Stimulated activated CD8-positive, alpha-beta memory T cell treated with anti-CD3 and anti-CD28 coated beads, Interleukin-15, amount 100 ng/mL, for 48 hours (primary cell): ENCODE data around the gene FRMD1.

Experiments
- DNase-seq, 2 donors: peaks; one replicate each; pipeline ENCODE4 v3.0.0-alpha.2; 2020; ENCODE audit warnings: low read depth in 2 of 2

The FRMD1 gene

DNA sequence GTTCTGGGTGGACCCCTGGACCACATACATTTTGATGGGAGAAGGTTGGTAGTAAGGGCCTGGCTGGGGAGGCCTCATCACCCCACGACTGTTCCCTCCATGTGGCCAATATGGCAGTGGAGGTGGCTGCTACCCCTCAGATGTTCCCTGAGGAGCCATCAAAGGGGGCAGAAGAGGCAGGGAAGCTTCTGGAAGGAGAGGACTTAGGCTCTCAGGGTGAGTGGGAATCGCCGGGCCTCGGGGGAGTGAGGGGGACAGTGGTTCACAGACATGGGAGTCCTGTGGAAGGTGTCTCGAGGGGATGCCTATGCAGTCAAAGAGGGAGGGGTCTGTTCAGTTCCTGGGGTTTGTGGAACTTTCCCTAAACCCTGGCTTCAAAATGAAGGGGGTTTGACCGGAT, 32.9 kb upstream of the FRMD1 start:
- no peak for DNase-seq

DNA sequence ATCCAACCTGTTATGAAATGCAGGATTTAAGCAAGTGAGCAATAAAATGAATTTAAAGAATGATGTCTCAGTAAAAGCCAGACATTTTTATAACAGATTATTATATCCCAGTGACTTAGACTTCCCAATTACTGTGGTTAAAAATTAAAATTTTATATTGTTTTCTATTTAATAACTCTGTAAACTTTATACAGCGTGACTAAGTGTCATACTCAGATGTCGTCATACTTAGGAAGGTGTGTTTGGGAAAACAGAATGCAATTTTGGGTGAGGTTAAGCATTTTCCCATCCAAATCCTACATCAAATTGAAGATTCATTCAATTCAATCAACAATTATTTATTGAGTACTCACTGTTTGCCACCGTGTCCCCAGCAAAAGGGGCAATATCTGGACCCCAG, 31.4 kb upstream of the FRMD1 start:
- no peak for DNase-seq

DNA sequence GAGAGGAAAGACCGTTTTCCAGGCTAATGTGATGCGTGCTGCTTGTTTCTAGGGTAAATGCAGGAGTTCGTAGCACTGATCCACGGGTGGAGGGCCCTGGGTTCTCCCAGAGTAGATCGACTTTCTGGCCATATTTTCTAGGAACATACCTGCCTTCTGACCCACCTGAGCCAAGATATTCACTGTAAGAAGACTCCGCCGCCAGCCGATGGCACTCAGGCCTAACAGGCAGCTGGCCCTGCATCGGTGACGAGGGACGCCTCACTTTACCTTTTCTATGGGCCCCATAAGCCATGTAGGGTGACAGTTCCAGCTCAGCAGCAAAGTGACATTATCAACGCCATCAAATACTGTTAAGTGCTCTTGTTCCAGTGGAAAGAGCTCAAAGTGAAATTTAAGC, 30.2 kb upstream of the FRMD1 start:
- no peak for DNase-seq

GRCh38 chr6:168107191-168107983, 28.4 kb upstream of the FRMD1 start:
- DNase-seq = no peak

- no peak for DNase-seq
Observed at GRCh38 chr6:168106633-168107005, 27.6 kb upstream of the FRMD1 start.

DNA sequence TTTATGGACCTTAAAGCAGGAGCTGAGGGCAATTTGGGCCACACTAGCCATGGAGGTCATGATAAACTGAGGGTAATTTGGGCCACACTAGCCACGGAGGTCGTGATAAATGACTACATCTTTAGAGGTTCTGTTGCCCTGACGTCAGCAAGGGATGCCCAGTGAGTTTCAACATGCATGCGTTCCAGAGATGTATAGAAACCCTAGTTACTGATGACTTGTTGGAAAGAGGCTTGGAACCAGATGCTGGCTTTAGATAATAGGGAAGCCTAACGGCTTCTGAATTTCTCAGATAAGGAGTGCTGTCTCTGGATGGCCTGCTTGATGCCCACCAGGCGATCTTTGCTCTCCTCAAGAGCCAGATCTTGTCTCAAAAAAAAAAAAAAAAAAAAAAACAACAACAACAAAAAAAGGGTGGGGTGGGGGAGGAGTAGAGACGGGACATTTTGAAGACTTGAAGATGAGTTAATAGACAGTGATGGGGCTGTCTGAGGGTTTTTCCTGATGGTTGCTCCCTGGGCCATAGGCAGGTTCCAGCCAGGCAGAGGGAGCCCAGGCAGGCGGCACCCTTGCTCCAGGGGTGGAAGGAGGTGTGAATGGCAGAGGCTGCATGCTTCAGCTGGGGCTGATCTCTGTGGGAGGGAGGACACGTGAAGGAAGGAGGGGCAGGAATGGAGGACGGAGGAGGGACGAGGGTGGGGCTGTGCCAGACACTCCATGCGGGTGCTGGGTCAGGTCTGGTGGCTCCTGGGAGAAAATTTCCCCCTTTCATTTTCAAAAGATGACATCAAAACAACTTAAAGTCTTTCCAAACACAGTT, 27.0 kb upstream of the FRMD1 start:
- no peak for DNase-seq

GRCh38 chr6:168104636-168105035, 25.6 kb upstream of the FRMD1 start:
- no peak for DNase-seq

DNA sequence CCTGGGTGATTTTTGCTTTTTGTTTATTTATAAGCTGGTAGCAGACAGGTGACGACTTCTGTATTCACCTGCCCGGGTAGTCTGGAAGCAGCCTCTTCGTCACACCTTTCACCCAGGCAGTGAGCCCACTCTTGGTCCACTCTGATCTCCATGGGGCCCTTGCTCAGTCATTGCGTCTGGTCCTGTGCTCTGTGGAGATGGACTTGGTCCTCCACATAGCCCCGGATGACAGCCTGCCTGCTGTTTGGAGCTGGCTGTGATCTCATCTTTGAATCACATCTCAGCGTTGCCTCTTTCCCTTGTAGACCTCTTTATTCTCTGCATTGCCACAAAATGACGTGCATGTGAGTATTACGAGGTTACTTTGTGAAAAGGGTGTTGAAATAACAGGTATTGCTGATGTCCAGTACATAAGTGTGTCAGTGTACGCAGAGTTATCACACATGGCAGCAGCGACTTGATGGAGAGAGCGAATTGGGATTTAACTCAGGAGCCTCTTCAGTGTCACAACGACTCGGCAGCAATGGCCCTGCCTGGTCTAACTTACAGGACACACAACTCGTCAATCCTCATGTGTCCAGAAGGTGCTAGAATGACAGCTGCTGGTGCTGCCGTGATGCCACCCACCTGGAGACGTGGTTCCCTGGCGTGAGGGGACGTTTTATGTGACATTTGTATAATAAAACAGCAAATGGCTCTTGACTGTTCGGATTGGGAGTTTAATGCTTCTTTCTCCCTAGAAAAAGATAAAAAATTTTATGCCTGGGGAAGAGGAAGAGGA, 24.2 kb upstream of the FRMD1 start:
- no peak for DNase-seq

DNA sequence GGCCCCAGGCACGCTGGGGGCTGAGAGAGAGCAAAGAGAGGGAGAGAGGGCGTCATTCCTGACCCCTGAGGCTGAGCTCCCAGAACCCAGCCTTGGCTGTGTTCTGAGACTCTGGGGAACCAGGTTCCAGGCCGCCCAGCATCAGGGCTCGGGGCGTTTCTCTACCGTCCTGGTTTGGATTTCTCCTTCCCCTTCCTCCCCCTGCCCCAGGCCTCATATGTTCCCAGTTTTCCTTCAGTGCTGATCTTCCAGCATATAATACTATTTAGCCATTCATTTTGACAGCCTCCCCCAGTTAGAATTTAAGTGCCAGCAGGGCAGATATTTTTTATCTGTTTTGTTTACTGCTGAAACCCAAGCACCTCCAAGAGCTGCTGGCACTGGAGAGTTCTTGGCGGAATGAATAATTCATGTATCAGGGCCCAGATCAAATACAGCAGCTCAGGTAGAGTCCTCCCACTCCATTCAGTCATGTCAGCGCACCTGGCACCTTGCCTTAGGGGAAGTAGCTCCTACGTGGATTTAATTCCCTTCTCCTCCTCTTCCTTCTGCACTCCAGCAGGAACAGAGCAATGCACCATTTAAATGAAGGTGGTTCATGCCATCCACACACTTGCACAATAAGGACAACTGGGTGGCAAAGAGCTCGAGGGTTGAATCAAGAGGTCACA, 23.4 kb upstream of the FRMD1 start:
- DNase-seq = no peak

DNA sequence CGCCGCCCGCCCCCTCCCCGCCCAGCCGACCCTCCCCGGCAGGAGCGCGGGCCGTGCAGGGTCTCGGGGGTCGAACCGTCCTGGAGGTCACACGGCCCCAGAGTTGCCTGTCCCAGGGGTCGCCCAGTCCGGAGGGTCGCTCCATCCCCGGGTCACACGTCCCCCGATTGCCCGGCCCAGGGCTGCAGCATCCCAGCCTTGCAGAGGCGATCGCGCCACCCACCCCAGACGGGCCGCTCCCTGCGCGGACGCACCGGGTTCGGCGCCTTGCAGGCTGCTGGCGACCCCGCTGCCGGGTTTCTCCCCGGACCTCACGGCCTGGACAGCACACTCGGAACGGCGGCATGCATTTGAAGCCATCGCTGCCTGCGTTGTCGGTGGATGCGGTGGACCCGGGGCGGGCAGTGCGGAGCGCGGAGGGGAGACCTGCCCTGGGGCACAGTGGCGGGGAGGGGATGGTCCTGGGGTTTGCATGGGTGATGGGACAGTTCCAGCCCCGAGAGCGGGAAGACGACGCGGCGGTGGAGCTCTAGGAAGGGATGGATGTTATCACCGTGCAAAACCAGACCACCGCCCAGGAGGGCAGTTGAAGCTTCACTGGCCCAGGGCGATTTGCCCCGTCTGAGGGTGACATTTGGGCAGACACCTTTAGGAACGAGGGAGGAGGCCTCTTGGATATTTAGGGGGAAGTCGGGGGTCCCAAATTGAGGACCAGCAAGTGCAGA, 22.7 kb upstream of the FRMD1 start:
- no peak for DNase-seq

DNA sequence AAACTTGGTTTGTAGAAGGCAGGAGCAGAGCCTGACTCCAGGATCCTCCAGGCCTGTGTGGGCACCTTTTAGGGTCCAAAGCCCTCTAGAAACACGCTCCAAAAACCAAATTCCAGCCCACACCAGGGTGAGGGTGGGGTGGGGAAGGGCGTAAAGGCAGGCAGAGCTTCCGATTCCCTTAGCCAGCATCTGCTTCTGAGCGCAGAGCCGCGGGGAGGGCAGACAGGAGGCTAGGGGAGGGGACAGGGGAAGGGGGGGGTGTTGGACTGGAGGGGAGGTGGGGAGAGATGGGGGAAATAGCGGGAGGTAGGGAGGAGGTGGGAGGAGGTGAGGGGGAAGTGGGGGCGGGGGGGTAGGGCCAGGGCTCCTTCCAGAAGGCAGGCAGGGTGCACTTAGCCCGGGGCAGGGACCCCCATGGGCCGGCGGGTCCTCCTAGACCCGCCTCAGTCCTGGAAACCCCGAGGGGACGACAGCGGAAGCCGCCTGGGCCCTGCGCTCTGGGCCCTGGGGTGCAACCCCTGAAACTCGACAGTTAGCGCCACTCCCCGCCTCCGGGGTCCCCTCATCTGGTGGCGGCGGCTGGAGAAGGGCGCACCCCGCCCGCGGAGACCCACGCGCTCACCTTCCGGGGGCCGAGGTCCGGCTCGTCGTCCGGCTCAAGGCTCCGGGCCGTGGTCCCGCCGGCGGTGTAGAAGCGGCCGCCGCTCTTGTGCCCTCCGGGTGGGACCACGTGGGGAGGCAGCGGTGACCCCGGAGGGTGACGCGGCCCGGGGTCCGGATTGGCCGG, 22.0 kb upstream of the FRMD1 start:
- no peak for DNase-seq

GRCh38 chr6:168100011-168100802, 21.2 kb upstream of the FRMD1 start:
- DNase-seq = no peak

DNA sequence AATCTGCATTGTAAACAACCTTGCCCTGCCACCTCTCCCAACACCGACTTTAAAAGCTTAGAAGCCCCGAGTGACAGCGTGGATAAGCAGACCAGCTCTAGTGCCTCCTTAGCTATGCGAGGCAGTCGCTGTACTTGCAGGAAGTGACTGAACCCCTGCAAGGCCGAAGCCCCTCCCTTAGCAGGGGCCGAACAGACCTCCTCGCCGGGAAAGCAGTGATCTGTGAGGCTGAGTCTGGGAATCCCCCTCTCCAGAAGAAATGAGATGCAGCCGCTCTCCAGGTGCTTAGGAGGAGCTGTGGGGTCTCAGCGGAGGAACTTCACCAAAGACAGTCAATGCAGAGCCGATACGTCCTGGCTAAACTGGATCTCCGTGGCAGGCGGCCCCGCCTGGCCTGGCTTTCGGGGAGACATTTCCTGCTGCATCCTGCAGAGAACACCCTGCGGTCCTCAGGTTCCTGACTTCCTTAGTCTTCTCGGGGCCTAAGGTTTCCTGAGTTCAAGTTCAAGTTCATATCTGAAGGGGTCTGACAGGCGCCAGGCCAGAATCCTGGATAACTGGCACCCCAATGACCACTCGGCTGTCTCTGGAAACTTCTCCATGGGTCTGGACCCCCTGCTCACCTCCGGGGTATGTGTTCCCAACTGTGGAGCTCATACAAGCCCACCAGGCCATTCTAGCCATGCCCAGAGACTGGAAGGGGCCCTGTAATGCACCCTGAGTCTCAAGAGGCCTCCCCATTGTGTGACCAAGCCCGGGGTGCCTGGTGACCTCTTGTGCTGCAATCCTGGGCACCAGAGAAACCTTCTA, 20.4 kb upstream of the FRMD1 start:
- no peak for DNase-seq

DNA sequence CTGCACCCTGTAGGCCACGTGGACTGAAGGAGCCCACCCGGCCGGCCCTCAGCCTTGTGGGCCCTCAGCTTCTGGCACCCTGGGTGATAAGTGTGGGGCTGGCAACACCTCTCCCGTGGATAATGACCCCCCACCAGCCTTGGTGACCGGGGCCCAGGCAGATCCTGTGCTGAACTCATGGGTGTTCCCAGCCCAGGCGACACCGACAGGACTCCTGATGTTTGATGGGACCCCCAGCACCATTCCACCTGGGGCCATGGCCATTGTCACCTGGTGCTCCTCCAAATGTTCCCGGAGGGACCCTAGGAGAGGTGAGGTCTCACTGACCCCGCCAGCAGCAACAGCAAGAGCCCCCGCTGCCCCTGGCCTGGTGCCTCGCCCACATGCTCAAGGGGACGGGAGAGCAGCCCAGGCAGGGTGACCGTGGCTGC, 19.4 kb upstream of the FRMD1 start:
- no peak for DNase-seq

- no peak for DNase-seq
Observed at GRCh38 chr6:168097621-168098430, 18.8 kb upstream of the FRMD1 start.

DNA sequence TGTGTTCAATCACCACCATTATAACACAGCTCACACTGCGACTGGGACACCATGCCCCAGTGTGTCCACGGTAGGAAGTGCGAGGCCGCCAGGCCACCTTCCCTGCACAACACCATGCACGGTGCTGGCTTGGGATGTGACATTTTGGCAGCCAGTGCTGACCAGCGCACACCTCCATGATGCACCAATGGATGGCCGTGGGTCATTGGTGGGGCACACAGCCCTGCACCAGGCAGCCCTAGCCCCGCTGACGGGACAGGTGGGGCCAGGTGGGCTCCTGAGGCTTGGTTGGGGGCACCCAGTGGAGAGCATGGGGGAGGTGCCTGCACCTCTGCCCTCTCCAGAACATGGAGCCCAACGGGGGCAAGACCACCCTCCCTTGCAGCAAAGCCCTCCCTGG, 18.2 kb upstream of the FRMD1 start:
- DNase-seq = no peak

DNA sequence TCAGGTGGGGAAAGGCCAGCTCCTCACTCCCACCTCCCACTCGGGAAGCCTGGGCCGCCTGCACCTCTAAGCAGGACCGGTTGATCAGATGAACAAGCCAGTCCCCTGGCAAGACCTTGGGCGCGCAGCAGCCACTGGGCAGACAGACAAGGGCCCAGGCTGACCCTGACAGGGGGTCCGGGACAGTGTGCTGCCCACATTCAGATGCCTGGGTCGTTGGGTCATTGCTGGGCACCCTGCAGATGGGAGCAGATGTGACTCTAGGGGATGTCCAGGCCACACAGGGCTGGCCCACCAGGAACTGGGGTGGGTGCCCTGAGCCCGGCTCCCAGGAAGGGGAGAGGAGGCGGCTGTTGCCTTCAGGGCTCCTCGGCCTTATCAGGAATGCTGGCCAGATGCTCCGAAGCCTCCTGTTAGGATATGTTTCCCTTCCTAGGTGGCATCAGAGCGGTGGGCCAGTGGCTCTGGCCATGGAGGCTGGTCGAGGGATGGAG, 17.3 kb upstream of the FRMD1 start:
- no peak for DNase-seq
